ENCODE results near the gene LEP.

Gene LEP

DNA sequence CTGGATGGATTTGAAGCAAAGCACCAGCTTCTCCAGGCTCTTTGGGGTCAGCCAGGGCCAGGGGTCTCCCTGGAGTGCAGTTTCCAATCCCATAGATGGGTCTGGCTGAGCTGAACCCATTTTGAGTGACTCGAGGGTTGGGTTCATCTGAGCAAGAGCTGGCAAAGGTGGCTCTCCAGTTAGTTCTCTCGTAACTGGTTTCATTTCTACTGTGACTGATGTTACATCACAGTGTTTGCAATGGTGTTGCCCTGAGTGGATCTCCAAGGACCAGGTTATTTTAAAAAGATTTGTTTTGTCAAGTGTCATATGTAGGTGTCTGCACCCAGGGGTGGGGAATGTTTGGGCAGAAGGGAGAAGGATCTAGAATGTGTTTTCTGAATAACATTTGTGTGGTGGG lies 14.2 kb downstream of the LEP start:
- TF ChIP-seq, protein P1, sequence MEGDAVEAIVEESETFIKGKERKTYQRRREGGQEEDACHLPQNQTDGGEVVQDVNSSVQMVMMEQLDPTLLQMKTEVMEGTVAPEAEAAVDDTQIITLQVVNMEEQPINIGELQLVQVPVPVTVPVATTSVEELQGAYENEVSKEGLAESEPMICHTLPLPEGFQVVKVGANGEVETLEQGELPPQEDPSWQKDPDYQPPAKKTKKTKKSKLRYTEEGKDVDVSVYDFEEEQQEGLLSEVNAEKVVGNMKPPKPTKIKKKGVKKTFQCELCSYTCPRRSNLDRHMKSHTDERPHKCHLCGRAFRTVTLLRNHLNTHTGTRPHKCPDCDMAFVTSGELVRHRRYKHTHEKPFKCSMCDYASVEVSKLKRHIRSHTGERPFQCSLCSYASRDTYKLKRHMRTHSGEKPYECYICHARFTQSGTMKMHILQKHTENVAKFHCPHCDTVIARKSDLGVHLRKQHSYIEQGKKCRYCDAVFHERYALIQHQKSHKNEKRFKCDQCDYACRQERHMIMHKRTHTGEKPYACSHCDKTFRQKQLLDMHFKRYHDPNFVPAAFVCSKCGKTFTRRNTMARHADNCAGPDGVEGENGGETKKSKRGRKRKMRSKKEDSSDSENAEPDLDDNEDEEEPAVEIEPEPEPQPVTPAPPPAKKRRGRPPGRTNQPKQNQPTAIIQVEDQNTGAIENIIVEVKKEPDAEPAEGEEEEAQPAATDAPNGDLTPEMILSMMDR (IDR thresholded peaks at IDR 0.05; ENCODE audit: low read length, missing control alignments) = no peak
- no peak overlapping the region for H3K4me3 ChIP-seq (replicated peaks; ENCODE audit: low read depth, low read length)
- DNase-seq (ENCODE audit: low read depth) = no peak

DNA sequence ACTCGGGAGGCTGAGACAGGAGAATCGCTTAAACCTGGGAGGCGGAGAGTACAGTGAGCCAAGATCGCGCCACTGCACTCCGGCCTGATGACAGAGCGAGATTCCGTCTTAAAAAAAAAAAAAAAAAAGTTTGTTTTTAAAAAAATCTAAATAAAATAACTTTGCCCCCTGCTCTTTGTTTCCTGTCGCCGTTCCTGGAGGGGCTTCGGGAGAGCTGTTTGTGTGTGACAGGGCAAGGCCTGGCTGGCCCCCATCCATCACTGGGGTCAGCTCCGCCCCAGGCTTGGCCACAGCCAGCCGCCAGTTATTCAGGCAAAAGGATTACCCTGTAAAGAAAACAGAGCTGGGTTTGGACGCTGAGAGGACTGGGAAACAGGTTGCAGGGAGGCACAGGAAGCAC lies 16.4 kb downstream of the LEP start:
- H3K4me3 ChIP-seq (replicated peaks; ENCODE audit: low read depth, low read length) = no peak overlapping the region
- TF ChIP-seq, protein P1 (IDR thresholded peaks at IDR 0.05; ENCODE audit: low read length, missing control alignments) = no peak
- no peak for DNase-seq (ENCODE audit: low read depth)

DNA sequence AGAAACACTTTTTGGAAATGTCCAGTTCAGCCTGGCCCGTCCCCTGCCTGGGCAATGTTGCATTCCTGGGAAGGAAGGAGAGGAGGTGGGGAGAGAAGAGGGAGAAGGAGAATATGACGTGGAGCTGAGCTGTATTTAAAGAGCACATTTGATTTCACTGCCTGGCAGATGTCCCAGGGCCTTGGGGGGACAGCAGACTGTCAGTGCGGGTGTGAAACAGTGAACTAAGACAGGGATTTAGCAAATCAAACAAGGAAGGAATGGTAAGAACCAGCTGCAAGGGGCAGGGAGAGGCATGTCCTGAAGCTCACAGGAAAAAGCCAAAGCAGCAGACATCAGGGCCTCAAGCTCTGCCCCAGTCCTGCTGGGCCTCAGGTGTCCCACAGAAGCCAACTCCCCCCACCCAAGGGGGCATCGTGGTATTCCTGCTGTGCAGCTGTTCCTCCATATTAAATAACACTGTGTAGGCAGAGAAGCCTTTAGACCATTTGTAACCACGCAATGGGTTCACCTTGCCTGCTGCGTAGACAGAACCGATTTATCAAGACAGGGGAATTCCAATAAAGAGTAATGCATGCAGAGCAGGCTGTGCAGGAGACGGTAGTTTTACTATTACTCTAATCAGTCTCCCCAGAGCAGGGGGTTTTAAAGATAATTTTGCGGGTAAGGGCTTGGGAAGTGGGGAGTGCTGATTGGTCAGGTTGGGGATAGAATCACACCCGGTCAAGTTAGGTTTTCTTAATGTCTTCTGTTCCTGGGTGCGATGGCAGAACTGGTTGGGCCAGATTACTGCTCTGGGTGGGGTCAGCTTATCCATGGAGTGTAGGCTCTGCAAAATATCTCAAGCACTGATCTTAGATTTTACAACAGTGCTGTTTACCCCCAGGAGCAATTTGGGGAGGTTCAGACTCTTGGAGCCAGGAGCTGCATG lies 18.3 kb downstream of the LEP start:
- TF ChIP-seq, protein P1 (IDR thresholded peaks at IDR 0.05; ENCODE audit: low read length, missing control alignments) = no peak
- H3K4me3 ChIP-seq (replicated peaks; ENCODE audit: low read depth, low read length) = no peak overlapping the region
- no peak for DNase-seq (ENCODE audit: low read depth)

DNA sequence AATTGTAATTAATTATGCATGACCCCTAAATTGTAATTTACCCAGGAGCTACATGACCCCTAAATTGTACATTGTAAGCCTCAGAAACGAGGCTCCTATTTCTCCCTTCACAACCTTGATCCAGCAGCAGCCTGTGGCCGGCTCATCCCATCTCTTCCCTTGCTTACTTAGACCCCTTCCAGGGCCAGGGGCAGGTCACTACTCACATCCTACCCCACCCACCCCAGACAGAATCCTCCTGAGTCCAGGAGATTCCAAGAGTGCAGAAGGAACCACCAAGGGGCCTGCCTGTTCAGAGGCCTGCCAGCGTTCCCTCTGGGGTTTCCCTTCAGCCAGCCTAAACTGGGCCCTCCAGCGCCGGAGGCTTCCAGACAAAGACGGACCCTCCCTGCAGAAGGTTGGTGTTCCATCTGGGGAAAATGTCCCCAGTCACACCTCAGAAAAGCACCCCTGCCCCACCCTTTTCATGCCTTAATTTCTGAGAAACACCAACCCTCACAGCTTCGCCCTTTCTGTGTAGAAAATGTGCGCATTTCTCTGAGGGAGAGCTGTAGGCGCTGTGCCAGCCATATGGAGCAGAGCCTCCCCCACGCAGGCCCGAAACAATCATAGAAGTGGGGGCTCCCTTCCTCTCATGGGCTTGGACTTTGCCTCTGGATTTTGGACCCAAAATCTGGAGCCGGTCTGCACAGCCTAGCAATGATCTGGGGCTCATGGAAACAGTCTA lies 19.2 kb downstream of the LEP start:
- H3K4me3 ChIP-seq (replicated peaks; ENCODE audit: low read depth, low read length) = no peak overlapping the region
- DNase-seq (ENCODE audit: low read depth) = no peak
- TF ChIP-seq, protein P1 (IDR thresholded peaks at IDR 0.05; ENCODE audit: low read length, missing control alignments) = no peak

DNA sequence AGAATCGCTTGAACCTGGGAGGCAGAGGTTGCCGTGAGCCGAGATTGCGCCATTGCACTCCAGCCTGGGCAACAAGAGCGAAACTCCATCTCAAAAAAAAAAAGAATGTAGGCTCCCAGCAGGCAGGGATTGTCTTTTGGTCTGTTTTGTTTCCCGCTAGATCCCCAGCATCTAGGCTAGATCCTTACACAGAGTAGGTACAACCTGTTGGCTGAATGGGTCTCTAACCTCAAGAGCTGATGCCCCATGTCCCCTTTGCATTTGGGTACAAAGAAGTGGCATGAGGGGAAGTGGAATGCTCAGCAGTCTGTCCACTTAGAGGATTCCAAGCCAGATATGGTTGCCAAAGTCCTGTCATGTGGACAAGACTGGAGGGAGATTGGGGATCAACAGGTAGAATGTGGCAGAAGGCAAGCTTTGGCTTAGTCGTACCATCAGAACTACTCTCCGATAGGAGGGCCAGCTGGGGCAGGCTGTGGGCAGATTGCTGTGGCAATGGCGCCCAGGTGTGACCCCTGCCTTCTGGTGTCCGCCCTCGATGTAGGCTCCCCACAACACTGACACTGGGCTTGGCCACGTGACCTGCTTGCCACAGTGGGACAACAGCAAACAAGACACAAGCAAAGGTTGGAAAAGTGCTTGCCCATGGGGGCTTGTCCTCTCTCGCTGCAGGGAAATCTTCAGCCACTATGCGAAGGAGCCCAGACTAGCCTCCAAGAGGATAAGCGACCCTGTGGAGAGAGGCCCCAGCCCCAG lies 21.4 kb downstream of the LEP start:
- DNase-seq (ENCODE audit: low read depth) = no peak
- H3K4me3 ChIP-seq (replicated peaks; ENCODE audit: low read depth, low read length) = no peak overlapping the region
- TF ChIP-seq, protein P1 (IDR thresholded peaks at IDR 0.05; ENCODE audit: low read length, missing control alignments) = no peak

DNA sequence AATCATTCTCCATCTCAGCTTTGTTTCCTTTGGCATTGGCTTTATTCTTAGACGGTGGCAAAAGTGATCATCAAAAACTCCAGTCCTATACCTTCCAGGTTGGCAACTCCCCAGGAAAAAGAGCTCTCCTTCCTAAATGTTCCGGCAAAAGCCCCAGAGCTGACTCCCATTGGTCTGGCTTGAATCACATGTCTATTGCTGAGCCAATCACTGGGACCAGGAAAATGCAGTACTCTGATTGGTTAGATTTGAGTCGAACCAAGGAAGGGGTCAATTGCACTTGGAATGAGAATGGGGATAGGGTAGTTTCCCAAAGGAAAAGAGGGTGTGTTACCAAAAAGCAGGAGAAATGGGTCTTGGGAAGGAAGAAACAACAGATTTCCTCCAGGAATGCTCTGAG lies 22.3 kb downstream of the LEP start:
- TF ChIP-seq, protein P1 (IDR thresholded peaks at IDR 0.05; ENCODE audit: low read length, missing control alignments) = no peak
- no peak overlapping the region for H3K4me3 ChIP-seq (replicated peaks; ENCODE audit: low read depth, low read length)
- no peak for DNase-seq (ENCODE audit: low read depth)
